Neural progenitor cell (in vitro differentiated cells): ENCODE results near the gene ATOH7. TPM values are rescaled to one million over a fixed set of nuclear protein-coding genes. Genes with fewer than 3 reads are reported as not detected.

Source experiments
- DNase-seq: peaks from one replicate; pipeline ENCODE4 v3.0.0-alpha.2; 2016; ENCODE audit warnings: low spot score
- H2AFZ ChIP-seq: fragments of 200-600 bp; sonication (generic); replicated peaks from 2 replicates; pipeline ENCODE4 v1.6.1; 2016; ENCODE audit warnings: antibody characterized with exemption
- H3F3A ChIP-seq: fragments of 200-600 bp; sonication (generic); 2 replicates; pipeline ENCODE4 v1.6.1; 2016; ENCODE audit warnings: antibody characterized with exemption, low read depth
- H3K27ac ChIP-seq: fragments of 200-600 bp; sonication (generic); 2 replicates; pipeline ENCODE4 v1.5.1; 2016; ENCODE audit warnings: mild to moderate bottlenecking
- H3K27me3 ChIP-seq: fragments of 200-600 bp; sonication (generic); 2 replicates; pipeline ENCODE4 v1.6.1; 2016; ENCODE audit warnings: mild to moderate bottlenecking, moderate library complexity
- H3K36me3 ChIP-seq: fragments of 200-600 bp; sonication (generic); 2 replicates; pipeline ENCODE4 v1.5.1; 2016
- H3K4me1 ChIP-seq: fragments of 200-600 bp; sonication (generic); 2 replicates; pipeline ENCODE4 v1.6.1; 2016; ENCODE audit warnings: mixed run types
- H3K4me2 ChIP-seq: fragments of 200-600 bp; sonication (generic); 2 replicates; pipeline ENCODE4 v1.6.1; 2016
- H3K4me3 ChIP-seq: fragments of 200-600 bp; sonication (generic); 2 replicates; pipeline ENCODE4 v1.5.1; 2016
- H3K79me2 ChIP-seq: fragments of 200-600 bp; sonication (generic); 2 replicates; pipeline ENCODE4 v1.6.1; 2016; ENCODE audit warnings: low read depth
- H3K9ac ChIP-seq: fragments of 200-600 bp; sonication (generic); 2 replicates; pipeline ENCODE4 v1.6.1; 2016
- H3K9me3 ChIP-seq: fragments of 200-600 bp; sonication (generic); 2 replicates; pipeline ENCODE4 v1.5.1; 2016; ENCODE audit warnings: low read depth
- H4K20me1 ChIP-seq: fragments of 200-600 bp; sonication (generic); 2 replicates; pipeline ENCODE4 v1.6.1; 2016; ENCODE audit warnings: low read depth
- H3K27ac Mint-ChIP-seq: 3 replicates; pipeline ENCODE4 v1.8.0; 2021; ENCODE audit warnings: mixed read lengths
- H3K27me3 Mint-ChIP-seq: 2 replicates; pipeline ENCODE4 v1.8.0; 2022; ENCODE audit warnings: low read depth, mild to moderate bottlenecking, inconsistent platforms, moderate library complexity, mixed read lengths; ENCODE audit not compliant: insufficient read depth
- H3K36me3 Mint-ChIP-seq: 3 replicates; pipeline ENCODE4 v1.8.0; 2021; ENCODE audit warnings: mixed read lengths
- H3K4me1 Mint-ChIP-seq: 3 replicates; pipeline ENCODE4 v1.8.0; 2021; ENCODE audit warnings: mixed read lengths
- H3K4me3 Mint-ChIP-seq: 3 replicates; pipeline ENCODE4 v1.8.0; 2021; ENCODE audit warnings: mild to moderate bottlenecking, moderate library complexity, mixed read lengths
- H3K9me3 Mint-ChIP-seq: 3 replicates; pipeline ENCODE4 v1.8.0; 2020; ENCODE audit warnings: mixed read lengths
- EZH2 ChIP-seq: fragments of 200-600 bp; sonication (generic); IDR thresholded peaks from 2 replicates; pipeline ENCODE4 v1.6.1; 2017; ENCODE audit warnings: antibody characterized with exemption, mild to moderate bottlenecking, moderate library complexity
- EZH2phosphoT487 ChIP-seq: fragments of 200-600 bp; sonication (generic); IDR thresholded peaks from 2 replicates; pipeline ENCODE4 v1.6.1; 2017; ENCODE audit warnings: antibody characterized with exemption
- total RNA-seq: library from RNA; depleted of rRNA; stranded (reverse); fragments of >200 nt; gene quantifications from 2 replicates; pipeline ENCODE4 v1.2.3, GENCODE V29; 2015; ENCODE audit warnings: low replicate concordance
- TF ChIP-seq, protein P1 (sequence below): fragments of 200-600 bp; sonication (generic); IDR thresholded peaks from 2 replicates; pipeline ENCODE4 v1.5.1; 2017; ENCODE audit warnings: antibody characterized with exemption, mild to moderate bottlenecking

Gene ATOH7
- total RNA-seq, 1 donor from 2014 or later = not detected

DNA sequence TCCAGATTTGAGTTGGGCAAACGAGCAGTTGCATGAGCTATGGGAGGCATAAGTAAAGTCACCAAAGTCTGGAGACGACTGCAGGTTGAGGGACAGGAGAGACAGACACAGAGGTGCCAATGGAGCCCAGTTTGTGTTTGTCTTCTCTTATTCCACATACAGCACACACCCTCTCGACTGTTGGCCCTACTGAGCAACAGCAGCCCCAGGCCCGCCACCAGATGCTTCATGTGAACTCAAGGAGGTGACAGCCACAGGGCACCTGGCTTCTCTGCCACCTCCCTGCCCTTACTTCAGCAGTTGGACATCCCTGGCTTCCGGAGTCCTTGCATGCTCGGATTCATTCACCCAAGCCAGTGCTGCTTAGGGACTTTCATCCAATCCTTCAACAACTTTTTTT, 6.5 kb upstream of the ATOH7 start:
- Histone ChIP-seq H3K4me3 (no peak overlapping the region), H3K9ac (no peak overlapping the region), H3K4me2 (no peak overlapping the region), H4K20me1 (no peaks in the 10 kb centered on the region), H3F3A (no peaks in the 10 kb centered on the region), H3K9me3 (no peaks in the 10 kb centered on the region), H3K27ac (no peak overlapping the region), H3K36me3 (no peaks in the 10 kb centered on the region), H3K4me1 (peaks cover 7% of the 10 kb centered on the region), H3K79me2 (no peaks in the 10 kb centered on the region), H2AFZ (no peak overlapping the region), H3K27me3 (peaks cover 10% of the 10 kb centered on the region)
- peaks cover 4% of the 10 kb centered on the region for H3K4me1 Mint-ChIP-seq
- H3K27me3 Mint-ChIP-seq = peaks cover 2% of the 10 kb centered on the region
- TF ChIP-seq, protein P1, sequence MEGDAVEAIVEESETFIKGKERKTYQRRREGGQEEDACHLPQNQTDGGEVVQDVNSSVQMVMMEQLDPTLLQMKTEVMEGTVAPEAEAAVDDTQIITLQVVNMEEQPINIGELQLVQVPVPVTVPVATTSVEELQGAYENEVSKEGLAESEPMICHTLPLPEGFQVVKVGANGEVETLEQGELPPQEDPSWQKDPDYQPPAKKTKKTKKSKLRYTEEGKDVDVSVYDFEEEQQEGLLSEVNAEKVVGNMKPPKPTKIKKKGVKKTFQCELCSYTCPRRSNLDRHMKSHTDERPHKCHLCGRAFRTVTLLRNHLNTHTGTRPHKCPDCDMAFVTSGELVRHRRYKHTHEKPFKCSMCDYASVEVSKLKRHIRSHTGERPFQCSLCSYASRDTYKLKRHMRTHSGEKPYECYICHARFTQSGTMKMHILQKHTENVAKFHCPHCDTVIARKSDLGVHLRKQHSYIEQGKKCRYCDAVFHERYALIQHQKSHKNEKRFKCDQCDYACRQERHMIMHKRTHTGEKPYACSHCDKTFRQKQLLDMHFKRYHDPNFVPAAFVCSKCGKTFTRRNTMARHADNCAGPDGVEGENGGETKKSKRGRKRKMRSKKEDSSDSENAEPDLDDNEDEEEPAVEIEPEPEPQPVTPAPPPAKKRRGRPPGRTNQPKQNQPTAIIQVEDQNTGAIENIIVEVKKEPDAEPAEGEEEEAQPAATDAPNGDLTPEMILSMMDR = no peak
- TF ChIP-seq EZH2phosphoT487 = no peak
- TF ChIP-seq EZH2 = no peak
- no peak overlapping the region for H3K27ac Mint-ChIP-seq
- no peaks in the 10 kb centered on the region for H3K36me3 Mint-ChIP-seq
- H3K9me3 Mint-ChIP-seq = no peaks in the 10 kb centered on the region
- no peak overlapping the region for H3K4me3 Mint-ChIP-seq
- DNase-seq = no peak

- Histone ChIP-seq H3K9me3 (no peaks in the 10 kb centered on the region), H3K4me2 (no peak overlapping the region), H4K20me1 (no peaks in the 10 kb centered on the region), H3K36me3 (no peaks in the 10 kb centered on the region), H3K9ac (no peak overlapping the region), H3K79me2 (no peaks in the 10 kb centered on the region), H2AFZ (no peak overlapping the region), H3K27me3 (peaks cover 22% of the 10 kb centered on the region), H3K27ac (no peak overlapping the region), H3K4me1 (peaks cover 7% of the 10 kb centered on the region), H3K4me3 (no peak overlapping the region), H3F3A (peaks cover 3% of the 10 kb centered on the region)
- Mint-ChIP-seq H3K4me1 (peaks cover 11% of the 10 kb centered on the region), H3K4me3 (no peak overlapping the region), H3K9me3 (no peaks in the 10 kb centered on the region), H3K36me3 (no peaks in the 10 kb centered on the region), H3K27ac (no peak overlapping the region), H3K27me3 (no peaks in the 10 kb centered on the region)
- TF ChIP-seq, protein P1 = no peak
- TF ChIP-seq EZH2 (no peak), EZH2phosphoT487 (no peak)
- no peak for DNase-seq
Observed at GRCh38 chr10:68237173-68237572, 5.3 kb upstream of the ATOH7 start.

DNA sequence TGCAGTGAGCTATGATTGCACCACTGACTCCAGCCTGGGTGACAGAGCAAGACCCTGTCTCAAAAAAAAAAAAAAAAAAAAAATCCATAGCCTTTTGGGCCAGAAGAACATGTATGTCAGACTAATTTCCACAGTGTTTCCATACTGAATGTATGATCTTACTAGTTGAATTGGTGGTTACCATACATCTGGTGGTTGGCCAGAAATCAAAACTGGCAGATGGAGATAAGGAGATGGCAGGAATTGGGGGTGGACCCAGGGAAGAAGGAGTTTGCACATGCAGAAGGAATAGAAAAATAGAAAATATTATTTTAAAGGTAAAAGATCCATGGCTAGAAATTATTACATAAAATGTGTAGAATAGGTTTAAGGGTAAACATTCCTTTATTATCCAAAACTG, 3.7 kb upstream of the ATOH7 start:
- no peak overlapping the region for H3K27ac ChIP-seq
- peaks cover 11% of the 10 kb centered on the region for H3K4me1 ChIP-seq
- H3K9me3 ChIP-seq = no peaks in the 10 kb centered on the region
- H2AFZ ChIP-seq = no peak overlapping the region
- Mint-ChIP-seq H3K27ac (no peak overlapping the region), H3K4me3 (no peak overlapping the region), H3K9me3 (no peaks in the 10 kb centered on the region), H3K4me1 (peaks cover 20% of the 10 kb centered on the region), H3K27me3 (peaks cover 7% of the 10 kb centered on the region), H3K36me3 (no peaks in the 10 kb centered on the region)
- peaks cover 17% of the 10 kb centered on the region for H3F3A ChIP-seq
- H3K4me3 ChIP-seq = no peak overlapping the region
- H3K9ac ChIP-seq = no peak overlapping the region
- DNase-seq = no peak
- H3K4me2 ChIP-seq = no peak overlapping the region
- H3K79me2 ChIP-seq = no peaks in the 10 kb centered on the region
- peaks cover 34% of the 10 kb centered on the region for H3K27me3 ChIP-seq
- no peaks in the 10 kb centered on the region for H4K20me1 ChIP-seq
- no peaks in the 10 kb centered on the region for H3K36me3 ChIP-seq
- TF ChIP-seq EZH2phosphoT487 (no peak), EZH2 (no peak)
- TF ChIP-seq, protein P1 = no peak
